GM21381 (cell line): ENCODE measurements around the gene DDX31.

ENCODE experiments used
- ATAC-seq: cut with Tn5 transposase; IDR thresholded peaks from one replicate; pipeline ENCODE4 v1.9.1; 2021; ENCODE audit warnings: mild to moderate bottlenecking, moderate library complexity; ENCODE audit not compliant: unreplicated experiment

The DDX31 gene

DNA sequence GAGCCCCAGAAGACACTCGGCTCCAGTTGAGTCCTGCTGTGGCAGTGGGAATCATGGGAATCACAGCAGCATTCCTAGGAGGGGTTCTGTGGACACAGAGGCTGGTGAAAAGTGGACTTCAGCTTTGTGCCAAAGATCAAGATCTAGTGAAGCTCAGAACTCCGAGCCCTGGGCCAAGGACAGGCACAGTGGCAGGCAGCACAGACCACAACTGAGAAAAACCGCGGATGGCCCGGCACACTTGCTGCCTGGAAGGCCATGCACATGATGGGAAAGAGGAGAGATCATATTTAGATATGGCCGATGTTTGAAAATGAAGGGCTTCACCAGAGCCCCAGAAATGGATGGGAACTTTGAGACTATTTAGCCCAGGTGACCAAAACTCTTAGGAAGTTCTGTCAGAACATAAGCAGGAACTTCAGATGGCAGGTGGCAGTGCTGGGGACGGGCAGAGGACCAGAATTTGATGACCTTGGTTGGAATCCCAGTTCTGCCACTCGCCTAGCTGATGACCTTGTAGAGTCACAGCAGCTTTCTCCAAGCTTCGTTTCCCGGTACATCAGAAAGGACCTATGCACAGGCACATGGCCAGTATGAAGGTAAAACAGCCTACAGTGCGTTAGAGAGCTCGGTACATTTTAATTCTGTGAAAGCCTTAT, 69.3 kb downstream of the DDX31 start:
- ATAC-seq = no peak

GRCh38 chr9:132597073-132597775, 72.6 kb downstream of the DDX31 start:
- ATAC-seq = no peak

DNA sequence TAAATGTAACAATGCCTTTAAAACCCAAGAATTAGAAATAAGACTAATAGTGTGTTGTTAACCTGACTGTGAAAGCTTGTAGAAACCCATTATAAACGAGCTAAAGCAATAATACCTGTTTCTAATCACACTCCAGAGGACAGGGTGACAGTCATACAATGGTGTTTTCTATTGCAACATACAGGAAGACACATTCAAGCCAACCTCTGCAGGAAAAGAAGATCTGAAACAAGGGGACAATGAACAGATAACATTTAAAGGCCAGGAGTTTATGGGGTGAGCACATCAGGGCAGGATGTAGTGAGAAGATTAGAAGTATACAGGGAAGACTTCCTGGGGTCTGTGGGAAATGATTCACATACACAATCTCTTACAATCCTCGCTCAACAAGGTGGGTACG, 73.6 kb downstream of the DDX31 start:
- no peak for ATAC-seq

DNA sequence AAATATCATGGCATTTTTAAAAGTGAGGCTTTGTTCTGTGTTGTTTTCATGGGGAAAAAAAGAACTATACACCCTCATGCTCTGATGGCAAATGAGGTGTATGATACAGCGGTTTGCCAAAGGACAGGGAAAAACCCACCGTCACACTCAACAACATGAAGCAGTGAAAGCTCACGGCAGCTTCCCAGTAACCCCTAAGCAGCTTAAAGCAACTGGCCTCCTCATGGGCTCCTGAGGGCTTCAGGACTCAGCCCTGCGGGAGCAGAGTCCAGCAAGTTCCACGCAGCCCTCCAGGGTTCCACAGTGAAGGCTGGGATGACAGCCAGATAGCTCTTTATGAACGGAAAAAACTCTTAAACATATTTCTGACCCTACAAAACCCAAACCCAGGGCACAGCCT, 74.5 kb downstream of the DDX31 start:
- ATAC-seq = no peak

DNA sequence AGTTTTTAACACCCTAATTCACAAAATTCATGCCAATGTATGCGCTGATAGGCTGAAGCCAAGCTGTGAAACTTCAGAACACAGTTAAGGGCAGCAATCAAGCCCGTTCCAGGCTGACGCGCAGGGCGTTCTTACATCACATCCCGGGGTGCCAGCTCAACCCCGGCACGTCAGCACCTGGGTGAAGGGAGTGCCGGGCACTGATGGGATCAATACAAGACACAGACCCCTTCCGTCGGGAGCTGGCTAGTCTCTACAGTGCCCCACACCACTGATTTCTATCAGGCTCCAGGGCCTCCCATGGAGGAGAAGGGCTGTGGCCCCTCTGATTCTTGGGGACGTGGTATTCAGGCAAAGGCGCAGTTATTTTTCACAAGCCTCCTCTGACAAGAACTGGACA, 75.4 kb downstream of the DDX31 start:
- no peak for ATAC-seq

DNA sequence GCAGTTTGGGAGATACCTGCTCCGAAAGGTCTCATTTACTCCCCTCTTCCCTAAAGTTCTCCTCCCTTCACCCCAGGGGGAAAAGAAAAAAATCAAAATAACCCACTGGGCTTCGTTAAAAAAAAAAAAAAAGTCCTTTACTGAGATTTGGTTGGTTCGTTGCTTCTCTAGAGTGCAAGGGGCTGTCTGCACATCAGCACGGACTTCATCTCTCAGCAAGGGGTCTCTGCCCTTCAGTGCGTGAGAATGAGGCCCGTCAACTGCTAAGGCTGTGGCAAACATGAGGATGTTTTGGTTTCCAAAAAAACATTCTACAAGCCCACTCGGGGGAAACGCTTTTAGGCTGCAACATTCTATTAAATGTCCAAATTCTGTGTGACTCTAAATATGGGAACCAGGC, 77.3 kb downstream of the DDX31 start:
- ATAC-seq = no peak

GRCh38 chr9:132591751-132592314, 78.0 kb downstream of the DDX31 start:
- no peak for ATAC-seq

GRCh38 chr9:132591244-132591643, 78.5 kb downstream of the DDX31 start:
- no peak for ATAC-seq

DNA sequence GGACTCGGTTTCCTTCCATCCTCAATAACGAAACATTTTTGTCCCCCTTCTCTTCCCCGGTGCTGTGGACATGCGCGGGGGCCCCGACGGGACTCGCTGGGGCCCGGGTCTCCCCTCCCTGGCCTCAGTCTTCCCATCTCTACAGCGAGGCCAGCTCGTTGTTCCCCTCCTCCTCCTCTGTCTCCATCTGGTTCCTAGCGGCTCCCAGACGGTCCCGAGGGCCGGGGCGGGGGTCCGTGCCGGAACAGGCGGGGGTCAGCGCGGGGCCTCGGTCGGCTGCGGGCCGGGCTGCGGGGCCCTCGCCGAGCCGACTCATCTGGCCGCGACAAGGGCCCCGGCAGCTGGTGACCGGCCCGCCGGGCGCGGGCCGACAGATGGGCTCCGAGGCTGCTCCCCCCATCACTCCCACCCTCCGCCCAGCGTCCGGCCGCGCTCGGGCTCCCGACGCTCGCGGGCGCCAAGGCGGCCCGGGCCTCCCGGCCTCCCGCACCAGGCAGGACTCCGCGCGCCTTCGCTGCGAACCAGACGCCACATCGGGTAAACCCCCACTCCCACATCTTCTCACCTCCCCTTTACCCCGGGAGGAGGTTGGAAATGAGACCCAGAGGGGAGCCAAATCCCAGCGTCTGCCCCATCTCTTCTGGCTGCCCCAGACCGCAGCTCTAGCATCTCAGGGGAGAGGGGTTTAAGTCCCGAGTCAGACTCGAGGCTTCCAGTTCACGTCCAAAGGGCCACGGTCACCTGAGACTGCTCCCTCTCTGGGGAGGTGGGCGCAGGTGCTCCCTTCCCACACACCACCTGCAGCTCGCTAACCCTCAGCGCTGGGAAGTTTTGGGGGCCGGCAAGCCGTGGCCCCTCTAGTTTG, 79.2 kb downstream of the DDX31 start:
- ATAC-seq = no peak

DNA sequence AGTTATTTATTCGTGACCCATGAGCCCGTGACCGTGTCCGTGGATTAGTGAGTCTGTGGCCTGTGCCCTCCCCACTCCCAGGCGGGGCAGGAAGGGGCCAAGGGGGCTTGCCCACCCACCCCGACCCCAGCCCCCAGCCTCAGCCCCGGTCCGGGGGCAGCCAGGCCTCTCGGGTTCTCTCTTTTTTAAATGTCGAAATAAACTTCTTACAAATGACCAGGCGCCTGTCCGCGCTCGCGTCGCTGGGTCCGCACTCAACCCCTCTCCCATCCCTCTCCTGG, 79.8 kb downstream of the DDX31 start:
- no peak for ATAC-seq

DNA sequence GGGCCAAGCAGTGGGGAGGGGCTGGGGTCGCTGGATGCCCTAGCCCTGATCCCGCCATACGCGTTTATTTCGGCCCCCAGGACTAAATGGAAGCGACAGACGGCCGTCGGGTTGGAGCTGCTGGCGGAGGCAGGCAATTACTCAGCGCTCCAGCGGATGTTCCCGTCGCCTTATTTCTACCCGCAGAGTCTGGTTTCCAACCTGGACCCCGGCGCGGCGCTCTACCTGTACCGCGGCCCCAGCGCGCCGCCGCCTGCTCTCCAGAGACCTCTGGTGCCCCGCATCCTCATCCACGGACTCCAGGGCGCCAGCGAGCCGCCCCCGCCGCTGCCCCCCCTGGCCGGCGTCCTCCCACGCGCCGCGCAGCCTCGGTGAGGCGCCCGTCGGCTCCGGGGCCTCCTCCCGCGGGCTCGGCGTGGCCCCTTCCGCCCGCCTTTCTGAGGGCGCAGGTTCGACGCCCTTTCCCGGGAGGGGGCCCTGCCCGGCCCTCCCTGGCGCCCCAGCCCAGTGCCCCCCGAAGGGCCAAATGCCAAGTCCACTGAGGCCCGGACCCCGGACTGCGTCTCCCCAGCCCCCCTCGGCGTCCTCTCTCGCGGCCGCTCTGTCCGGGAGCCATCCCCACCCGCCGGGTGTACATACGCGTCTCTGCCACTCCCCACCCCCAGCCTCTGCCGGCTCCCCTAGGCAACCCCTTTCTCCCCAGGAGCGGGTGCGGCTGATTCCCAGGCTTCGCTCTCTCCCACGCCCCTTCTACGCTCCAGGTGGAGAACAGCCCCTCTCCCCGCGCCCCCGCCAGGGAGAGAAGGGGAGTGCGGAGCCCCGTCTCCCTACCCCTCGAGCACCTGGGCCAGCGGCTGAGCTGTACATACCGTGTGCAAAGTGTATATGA, 80.4 kb downstream of the DDX31 start:
- ATAC-seq = no peak

- ATAC-seq = no peak
These were observed 81.2 kb downstream of the DDX31 start for GRCh38 chr9:132588501-132589147.

DNA sequence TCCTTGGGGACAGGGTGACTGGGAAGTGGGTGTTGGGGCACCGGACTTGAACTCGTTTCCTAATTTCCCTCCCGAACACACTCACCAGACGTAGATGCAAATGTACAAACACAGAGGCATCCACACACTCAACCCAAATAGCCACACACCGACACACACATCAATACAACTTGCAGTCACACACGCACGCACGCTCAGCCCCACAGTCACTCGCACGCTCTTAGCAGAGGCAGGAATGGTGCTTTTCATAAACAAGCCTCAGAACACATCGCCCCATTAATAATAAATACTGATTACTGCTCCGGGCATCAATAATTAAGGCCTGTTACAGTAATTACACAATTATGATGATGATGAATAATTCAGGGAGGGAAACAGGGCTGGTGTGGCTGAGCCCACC, 81.7 kb downstream of the DDX31 start:
- no peak for ATAC-seq

GRCh38 chr9:132587592-132587955, 82.2 kb downstream of the DDX31 start:
- no peak for ATAC-seq

- ATAC-seq = no peak
These were observed 82.8 kb downstream of the DDX31 start for GRCh38 chr9:132586830-132587591.

DNA sequence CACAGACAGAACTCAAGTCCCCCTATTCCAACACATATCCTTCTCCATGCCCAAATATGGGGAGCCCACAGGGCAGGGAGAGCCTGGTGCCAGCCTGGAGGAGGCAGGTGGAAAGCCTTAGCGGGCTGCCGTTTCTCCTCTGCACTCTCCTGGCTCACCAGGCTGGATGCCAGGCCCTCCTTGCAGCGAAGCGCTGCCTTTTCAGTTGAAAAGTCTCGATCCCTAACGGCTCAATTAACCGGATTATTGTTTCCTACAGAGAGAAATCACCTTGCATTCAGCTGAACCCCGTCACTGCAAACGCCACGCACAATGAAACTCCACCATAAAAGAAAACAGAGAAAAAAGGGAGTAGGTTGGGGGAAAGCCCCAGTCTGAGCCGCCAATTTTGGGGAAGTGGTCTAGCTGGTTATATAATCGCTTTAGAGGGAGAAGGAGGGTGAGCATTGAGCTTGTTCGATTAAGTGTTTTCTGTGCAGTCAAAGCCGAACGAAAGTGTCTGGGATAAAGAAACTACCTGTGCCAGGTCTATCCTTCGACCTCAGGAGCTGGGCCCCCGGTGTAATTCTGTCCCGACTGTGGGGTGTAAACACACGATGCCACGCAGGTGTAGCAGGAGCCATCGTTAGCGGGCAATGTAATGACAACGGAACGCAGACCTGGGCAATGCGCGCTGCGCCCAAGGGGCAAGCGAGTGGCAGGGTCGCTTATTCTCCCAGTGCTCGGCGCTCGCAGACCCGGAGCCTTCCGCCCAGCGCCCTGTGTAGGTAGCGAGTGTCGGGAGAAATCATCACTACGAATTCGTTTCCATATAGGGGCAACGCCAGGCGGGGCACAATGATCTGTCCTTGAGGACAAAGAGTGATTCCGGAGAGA, 83.6 kb downstream of the DDX31 start:
- ATAC-seq = no peak

DNA sequence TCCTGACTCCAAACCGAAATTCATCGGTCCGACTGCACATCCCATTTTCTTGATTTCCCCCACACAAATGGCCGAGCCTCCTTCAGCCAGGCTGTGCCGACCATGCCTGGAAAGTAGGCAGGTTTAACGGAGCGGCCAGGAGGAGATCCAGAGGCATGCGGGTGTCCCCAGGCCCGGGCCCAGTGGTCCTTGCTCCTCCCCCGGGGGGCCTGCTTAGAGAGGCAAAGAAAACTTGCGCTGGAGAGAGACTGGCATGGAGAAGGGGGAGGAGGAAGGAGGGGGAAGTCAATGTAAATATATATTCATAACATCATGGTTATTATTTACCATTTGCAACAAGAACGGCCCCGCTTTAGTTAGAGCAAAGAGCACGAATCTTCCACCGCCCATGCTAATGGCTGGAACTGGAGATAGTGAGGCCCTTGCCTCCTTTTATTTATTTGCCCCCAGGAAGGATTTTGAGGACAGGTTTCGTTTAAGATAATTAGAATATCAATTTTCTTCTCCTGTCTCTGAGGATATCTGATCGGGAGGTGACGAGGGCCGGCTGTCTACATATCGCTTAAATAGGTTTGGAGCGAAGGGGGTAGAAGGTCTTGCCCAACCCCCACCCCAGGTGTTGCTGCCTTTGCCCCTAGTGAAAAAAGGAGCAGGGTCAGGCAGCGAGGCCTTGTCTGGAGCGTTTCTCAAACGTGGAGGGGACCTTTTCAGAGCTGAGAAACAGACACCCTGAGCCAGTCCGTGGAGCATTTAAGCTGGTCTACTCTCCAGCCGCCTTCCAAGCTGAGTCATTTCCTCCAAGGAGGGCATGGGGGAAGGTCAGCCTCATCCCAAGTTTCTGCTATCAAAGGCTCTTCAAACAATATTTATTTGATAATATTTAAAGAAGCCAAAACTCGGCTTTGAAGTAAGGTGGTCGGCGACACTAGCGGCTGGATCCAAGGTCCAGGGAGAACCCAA, 84.9 kb downstream of the DDX31 start:
- ATAC-seq = no peak
